NB4 (cell line): ENCODE data around the gene MTHFSD.

Experiments
- DNase-seq: peaks from one replicate; pipeline ENCODE4 v3.0.0; 2010; ENCODE audit warnings: low read depth
- H3K4me3 ChIP-seq: one replicate; pipeline ENCODE4 v1.5.1; 2011; ENCODE audit warnings: mild to moderate bottlenecking, low read depth, low read length, moderate library complexity
- MYC ChIP-seq: IDR thresholded peaks from 2 replicates; pipeline ENCODE4 v1.6.1; 2011; ENCODE audit warnings: low read depth, low read length
- POLR2A ChIP-seq: IDR thresholded peaks from 2 replicates; pipeline ENCODE4 v1.6.1; 2011; ENCODE audit warnings: mild to moderate bottlenecking; ENCODE audit not compliant: insufficient read length; ENCODE audit errors: extremely low read depth
- TF ChIP-seq, protein P1 (sequence below): IDR thresholded peaks from 2 replicates; pipeline ENCODE4 v1.6.1; 2011; ENCODE audit warnings: low read depth, low read length
- TF ChIP-seq, protein P2 (sequence below): IDR thresholded peaks from one replicate; pipeline ENCODE4 v1.5.1; 2012; ENCODE audit warnings: low read depth, low read length

The MTHFSD gene

DNA sequence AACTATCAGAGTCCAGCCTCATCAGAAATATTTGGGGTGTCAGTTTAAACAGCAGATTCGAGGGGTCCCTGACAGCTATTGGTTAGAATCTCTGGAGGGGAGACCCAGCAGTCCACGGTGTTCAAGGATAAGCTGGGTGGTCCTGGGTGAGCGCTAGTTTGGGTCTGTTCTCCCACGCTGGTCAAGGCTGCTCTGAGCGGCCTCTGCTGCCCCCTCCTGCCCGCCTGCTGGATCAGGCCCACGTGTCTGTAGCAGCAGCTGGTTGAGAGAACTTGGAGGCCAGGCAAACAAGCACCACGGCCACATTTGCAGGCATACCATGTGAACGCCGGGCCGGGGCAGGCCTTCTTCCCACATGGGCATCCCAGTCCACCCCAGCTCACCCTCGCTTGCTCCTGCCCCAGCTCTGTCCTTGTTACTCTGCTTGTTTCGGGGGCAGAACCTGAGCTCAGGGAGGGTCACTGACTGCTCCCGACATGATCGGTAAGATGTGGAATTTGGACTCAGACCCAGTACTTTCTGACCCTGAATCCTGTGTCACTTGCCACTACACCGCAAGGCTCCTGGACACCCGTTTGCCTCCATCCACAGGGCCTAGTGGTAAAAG is 37.3 kb downstream of the MTHFSD start:
- H3K4me3 ChIP-seq, result no peak overlapping the region
- peak; percentile 79 for DNase-seq
- TF ChIP-seq MYC (peak; percentile 81), POLR2A (no peak)
- TF ChIP-seq, protein P1, sequence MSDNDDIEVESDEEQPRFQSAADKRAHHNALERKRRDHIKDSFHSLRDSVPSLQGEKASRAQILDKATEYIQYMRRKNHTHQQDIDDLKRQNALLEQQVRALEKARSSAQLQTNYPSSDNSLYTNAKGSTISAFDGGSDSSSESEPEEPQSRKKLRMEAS, result peak; percentile 95
- TF ChIP-seq, protein P2, sequence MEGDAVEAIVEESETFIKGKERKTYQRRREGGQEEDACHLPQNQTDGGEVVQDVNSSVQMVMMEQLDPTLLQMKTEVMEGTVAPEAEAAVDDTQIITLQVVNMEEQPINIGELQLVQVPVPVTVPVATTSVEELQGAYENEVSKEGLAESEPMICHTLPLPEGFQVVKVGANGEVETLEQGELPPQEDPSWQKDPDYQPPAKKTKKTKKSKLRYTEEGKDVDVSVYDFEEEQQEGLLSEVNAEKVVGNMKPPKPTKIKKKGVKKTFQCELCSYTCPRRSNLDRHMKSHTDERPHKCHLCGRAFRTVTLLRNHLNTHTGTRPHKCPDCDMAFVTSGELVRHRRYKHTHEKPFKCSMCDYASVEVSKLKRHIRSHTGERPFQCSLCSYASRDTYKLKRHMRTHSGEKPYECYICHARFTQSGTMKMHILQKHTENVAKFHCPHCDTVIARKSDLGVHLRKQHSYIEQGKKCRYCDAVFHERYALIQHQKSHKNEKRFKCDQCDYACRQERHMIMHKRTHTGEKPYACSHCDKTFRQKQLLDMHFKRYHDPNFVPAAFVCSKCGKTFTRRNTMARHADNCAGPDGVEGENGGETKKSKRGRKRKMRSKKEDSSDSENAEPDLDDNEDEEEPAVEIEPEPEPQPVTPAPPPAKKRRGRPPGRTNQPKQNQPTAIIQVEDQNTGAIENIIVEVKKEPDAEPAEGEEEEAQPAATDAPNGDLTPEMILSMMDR, result peak; percentile 82

DNA sequence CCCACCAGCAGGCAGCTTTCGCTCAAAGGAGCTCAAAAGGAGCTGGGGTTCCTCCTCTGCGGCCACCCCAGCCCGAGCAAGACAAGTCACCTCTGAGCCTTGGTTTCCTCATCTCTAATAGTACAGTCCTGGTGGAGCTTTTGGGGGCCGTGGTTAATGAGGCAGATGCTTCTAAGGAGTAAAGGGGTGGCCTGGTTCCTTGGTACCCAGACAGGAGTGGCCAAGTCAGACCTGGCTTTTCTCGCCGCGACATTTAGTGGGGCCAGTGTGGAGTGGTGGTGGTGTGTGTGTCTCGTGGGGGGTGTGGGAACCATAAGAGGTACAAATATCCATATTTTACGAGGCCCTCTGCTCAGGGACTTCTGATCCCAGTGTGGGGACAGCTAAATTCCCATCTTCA is 38.0 kb downstream of the MTHFSD start:
- no peak for TF ChIP-seq MYC
- TF ChIP-seq, protein P1, result no peak
- no peak for TF ChIP-seq POLR2A
- TF ChIP-seq, protein P2, result no peak
- no peak overlapping the region for H3K4me3 ChIP-seq
- DNase-seq, result no peak

DNA sequence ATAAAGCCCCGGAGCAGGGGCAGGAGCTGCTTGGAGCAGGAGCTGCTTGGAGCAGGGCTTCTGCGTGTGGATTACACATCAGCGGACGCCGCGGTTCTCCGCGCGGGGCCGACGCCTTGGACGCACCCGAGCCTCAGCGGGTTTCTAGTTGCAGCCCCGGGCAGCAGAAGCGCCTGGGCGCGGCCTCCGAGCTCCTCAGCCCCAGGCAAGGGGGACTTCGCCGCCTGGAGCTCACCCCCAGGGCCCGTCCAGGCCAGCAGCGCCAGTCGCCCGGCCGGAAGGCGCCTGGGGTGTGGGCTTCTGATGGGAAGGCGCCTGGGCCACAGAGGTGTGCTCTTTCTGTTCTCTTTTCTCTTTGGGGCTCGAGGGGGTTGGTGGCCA is 38.4 kb downstream of the MTHFSD start:
- H3K4me3 ChIP-seq, result no peak overlapping the region
- no peak for DNase-seq
- TF ChIP-seq, protein P1, result no peak
- TF ChIP-seq MYC (no peak), POLR2A (no peak)
- TF ChIP-seq, protein P2, result no peak

DNA sequence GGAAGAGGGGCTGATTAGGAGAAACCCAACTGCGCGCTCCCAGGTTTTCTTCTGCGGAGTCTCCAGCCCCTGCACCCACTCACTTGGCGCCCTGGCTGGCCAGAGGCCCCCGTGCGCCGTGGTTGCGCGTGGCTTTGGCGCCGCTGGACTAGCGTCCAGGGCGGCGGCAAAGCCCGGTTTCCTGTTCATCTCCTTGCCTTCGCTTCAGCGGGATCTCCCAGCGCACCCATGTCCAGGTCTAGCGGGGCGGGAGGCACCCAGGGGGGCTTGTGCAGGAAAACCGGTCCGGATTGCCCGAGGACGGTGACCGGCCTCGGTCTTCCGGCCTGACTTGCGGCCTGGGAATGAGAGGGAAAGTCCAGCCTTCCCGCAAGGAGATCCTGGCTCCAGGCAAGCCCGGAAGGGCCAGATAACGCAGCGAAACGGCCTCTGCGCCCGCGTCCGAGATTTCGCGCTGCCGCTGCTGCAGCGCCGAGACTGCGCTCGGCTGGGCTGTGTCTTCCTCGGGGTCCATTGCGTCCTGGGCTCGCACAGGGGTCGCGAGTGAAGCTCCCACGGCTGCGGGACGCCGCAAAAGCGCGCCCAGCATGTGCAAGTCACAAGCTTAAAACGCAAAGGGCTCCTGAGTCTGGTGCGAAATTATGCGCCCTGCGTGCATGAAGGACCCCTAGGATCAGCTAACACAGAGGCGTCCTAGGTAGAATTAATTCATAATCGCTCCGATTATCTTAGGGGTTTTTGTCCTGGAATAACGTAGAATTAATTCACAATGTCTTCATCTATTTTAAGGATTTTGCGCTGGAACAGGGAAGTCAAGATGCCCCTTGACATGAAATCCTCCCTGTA is 39.0 kb downstream of the MTHFSD start:
- no peak for DNase-seq
- TF ChIP-seq MYC, result no peak
- TF ChIP-seq, protein P2, result no peak
- TF ChIP-seq POLR2A, result no peak
- TF ChIP-seq, protein P1, result no peak

DNA sequence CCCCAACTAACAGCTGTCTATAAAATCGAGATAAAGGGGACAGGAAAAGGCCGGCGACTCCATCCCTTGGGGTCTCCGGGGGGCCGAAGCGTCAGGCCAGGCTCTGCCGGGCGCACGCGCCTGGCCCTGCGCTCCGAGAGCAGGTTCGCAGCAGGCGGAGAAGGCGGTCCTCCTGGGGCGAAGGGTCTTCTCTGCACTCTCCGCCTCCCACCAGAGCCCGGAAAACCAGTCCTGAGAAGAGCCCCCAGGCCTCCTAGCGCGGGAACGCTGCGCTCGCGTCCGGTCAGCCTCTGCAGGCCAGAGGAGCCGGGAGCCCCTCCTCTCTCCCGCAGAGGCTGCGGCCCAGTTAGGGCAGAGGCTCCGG is 39.6 kb downstream of the MTHFSD start:
- DNase-seq, result no peak
- no peak overlapping the region for H3K4me3 ChIP-seq
- no peak for TF ChIP-seq MYC
- TF ChIP-seq, protein P1, result no peak
- TF ChIP-seq, protein P2, result no peak
- TF ChIP-seq POLR2A, result no peak

More for the DNA sequence above, 39.0 kb downstream of the MTHFSD start:
- H3K4me3 ChIP-seq, result no peak overlapping the region
